ENCODE measurements around the gene ANKRD55.

DNA sequence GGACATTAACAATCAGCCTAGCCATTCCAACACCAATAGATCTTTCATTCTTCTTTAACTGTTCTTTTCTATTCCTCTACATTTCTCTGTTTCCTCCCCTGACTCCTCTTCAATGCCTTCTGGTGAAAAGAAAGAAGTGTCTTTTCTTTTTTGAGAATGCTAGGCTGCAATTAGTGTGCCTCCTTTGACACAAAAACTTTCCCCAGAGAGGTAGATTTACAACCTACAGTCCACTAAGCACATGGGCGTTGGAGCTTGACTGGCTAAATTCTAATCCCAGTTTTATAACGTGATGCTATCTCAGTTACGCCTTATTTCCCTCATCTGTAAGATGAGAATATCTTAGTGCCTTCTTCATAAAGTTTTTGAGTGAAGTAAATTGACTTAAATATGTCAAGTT lies 16.9 kb upstream of the ANKRD55 start:
- TF ChIP-seq, protein P1, sequence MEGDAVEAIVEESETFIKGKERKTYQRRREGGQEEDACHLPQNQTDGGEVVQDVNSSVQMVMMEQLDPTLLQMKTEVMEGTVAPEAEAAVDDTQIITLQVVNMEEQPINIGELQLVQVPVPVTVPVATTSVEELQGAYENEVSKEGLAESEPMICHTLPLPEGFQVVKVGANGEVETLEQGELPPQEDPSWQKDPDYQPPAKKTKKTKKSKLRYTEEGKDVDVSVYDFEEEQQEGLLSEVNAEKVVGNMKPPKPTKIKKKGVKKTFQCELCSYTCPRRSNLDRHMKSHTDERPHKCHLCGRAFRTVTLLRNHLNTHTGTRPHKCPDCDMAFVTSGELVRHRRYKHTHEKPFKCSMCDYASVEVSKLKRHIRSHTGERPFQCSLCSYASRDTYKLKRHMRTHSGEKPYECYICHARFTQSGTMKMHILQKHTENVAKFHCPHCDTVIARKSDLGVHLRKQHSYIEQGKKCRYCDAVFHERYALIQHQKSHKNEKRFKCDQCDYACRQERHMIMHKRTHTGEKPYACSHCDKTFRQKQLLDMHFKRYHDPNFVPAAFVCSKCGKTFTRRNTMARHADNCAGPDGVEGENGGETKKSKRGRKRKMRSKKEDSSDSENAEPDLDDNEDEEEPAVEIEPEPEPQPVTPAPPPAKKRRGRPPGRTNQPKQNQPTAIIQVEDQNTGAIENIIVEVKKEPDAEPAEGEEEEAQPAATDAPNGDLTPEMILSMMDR (IDR thresholded peaks at IDR 0.05): no peak
- no peak for TF ChIP-seq POLR2A (IDR thresholded peaks at IDR 0.05)

All from heart left ventricle (tissue), 13 donors.